H1 (cell line): ENCODE measurements around the gene BBLN. TPM values are rescaled to one million over a fixed set of nuclear protein-coding genes. Genes with fewer than 3 reads are reported as not detected.

ENCODE experiments used
- CTCF ChIA-PET: fragments of 300-600 bp; sonication (Branson Sonifier 250); formaldehyde crosslinking; loops from one replicate; lab custom pipeline; 2021; ENCODE audit not compliant: partially characterized antibody; lab: Charles Lee
- POLR2A ChIA-PET: fragments of 300-600 bp; sonication (Branson Sonifier 250); formaldehyde crosslinking; loops from one replicate; lab custom pipeline; 2021; ENCODE audit warnings: inconsistent platforms; ENCODE audit not compliant: partially characterized antibody; lab: Charles Lee
- DNase-seq, 2 experiments: peaks; one replicate each; pipeline versions ENCODE4 v3.0.0 to v3.0.0-alpha.2; 2010 to 2022; ENCODE audit warnings: low spot score in 2 of 2, low read depth in 1 of 2, mixed read lengths in 1 of 2
- FAIRE-seq: peaks from 2 replicates; lab custom pipeline; 2011; peaks lifted over from hg19 to GRCh38; lab: Jason Lieb, UNC
- H2AFZ ChIP-seq: 2 replicates; pipeline ENCODE4 v1.8.1; 2012; ENCODE audit warnings: low read length, inconsistent platforms
- H2AK5ac ChIP-seq: 2 replicates; pipeline ENCODE4 v1.6.1; 2013; ENCODE audit warnings: low read depth, low read length
- H2BK120ac ChIP-seq: replicated peaks from 2 replicates; pipeline ENCODE3; 2013; ENCODE audit warnings: low read depth, low read length, inconsistent platforms
- H2BK12ac ChIP-seq: 2 replicates; pipeline ENCODE4 v1.6.1; 2013; ENCODE audit warnings: low read depth, low read length
- H2BK15ac ChIP-seq: 2 replicates; pipeline ENCODE4 v1.6.1; 2013; ENCODE audit warnings: low read length
- H2BK20ac ChIP-seq: 2 replicates; pipeline ENCODE4 v1.6.1; 2013; ENCODE audit warnings: low read length
- H2BK5ac ChIP-seq: 2 replicates; pipeline ENCODE4 v1.6.1; 2013; ENCODE audit warnings: low read depth, low read length
- H3K14ac ChIP-seq: 2 replicates; pipeline ENCODE4 v1.6.1; 2013; ENCODE audit warnings: inconsistent platforms; ENCODE audit not compliant: insufficient read length
- H3K18ac ChIP-seq: 2 replicates; pipeline ENCODE4 v1.6.1; 2013; ENCODE audit warnings: low read length; ENCODE audit errors: extremely low read depth
- H3K23ac ChIP-seq: 2 replicates; pipeline ENCODE4 v1.6.1; 2013; ENCODE audit warnings: inconsistent platforms; ENCODE audit not compliant: insufficient read length
- H3K23me2 ChIP-seq: 2 replicates; pipeline ENCODE4 v1.6.1; 2013; ENCODE audit warnings: low read depth, low read length
- H3K27ac ChIP-seq: 2 replicates; pipeline ENCODE4 v1.6.1; 2011; ENCODE audit warnings: low read depth, low read length, inconsistent platforms
- H3K27me3 ChIP-seq, 4 experiments: replicated peaks in 1 of 4; 1 replicate in 1 of 4; 2 replicates in 3 of 4; pipeline versions ENCODE4 v1.6.1 to v1.8.1; 2011 to 2013; ENCODE audit warnings: low read length in 3 of 4, mild to moderate bottlenecking in 3 of 4, inconsistent platforms in 2 of 4, mixed read lengths in 2 of 4, moderate library complexity in 1 of 4; ENCODE audit not compliant: control insufficient read depth in 3 of 4, insufficient read depth in 3 of 4; ENCODE audit errors: extremely low read depth in 1 of 4
- H3K36me3 ChIP-seq, 4 experiments: 2 replicates each; pipeline versions ENCODE4 v1.6.1 to v1.8.1; 2011 to 2013; ENCODE audit warnings: mild to moderate bottlenecking in 4 of 4, low read length in 3 of 4, moderate library complexity in 2 of 4, control low read depth in 1 of 4, inconsistent platforms in 1 of 4; ENCODE audit not compliant: insufficient read depth in 4 of 4, control insufficient read depth in 2 of 4
- H3K4ac ChIP-seq: replicated peaks from 2 replicates; pipeline ENCODE3; 2013; ENCODE audit warnings: low read length, low read depth, mixed read lengths, inconsistent platforms; ENCODE audit not compliant: insufficient read length
- H3K4me1 ChIP-seq, 4 experiments: replicated peaks in 1 of 4; 1 replicate in 1 of 4; 2 replicates in 3 of 4; pipeline versions ENCODE4 v1.6.1 to v1.8.1; 2011 to 2013; ENCODE audit warnings: low read length in 3 of 4, inconsistent platforms in 2 of 4, mixed read lengths in 1 of 4; ENCODE audit not compliant: insufficient read depth in 4 of 4, control insufficient read depth in 3 of 4
- H3K4me2 ChIP-seq, 2 experiments: 2 replicates each; pipeline versions ENCODE4 v1.6.1 to v1.8.1; 2011 to 2013; ENCODE audit warnings: low read depth in 2 of 2, low read length in 2 of 2, control low read depth in 1 of 2, inconsistent platforms in 1 of 2, mild to moderate bottlenecking in 1 of 2; ENCODE audit not compliant: insufficient read depth in 1 of 2
- H3K4me3 ChIP-seq, 4 experiments: fragments of 200-600, 300-600 bp in 1 of 4; sonication (generic), shearing (Covaris generic), sonication (Bioruptor Twin) in 1 of 4; 2 replicates each; pipeline versions ENCODE4 v1.5.1 to v1.8.1; 2011 to 2016; ENCODE audit warnings: low read length in 4 of 4, low read depth in 3 of 4, control low read depth in 2 of 4, inconsistent platforms in 2 of 4, mild to moderate bottlenecking in 2 of 4, mixed read lengths in 1 of 4, moderate library complexity in 1 of 4; ENCODE audit not compliant: insufficient read depth in 2 of 4; ENCODE audit errors: extremely low read depth in 1 of 4
- H3K56ac ChIP-seq: replicated peaks from 2 replicates; pipeline ENCODE3; 2013; ENCODE audit warnings: low read depth, mild to moderate bottlenecking, mixed read lengths, low read length, inconsistent platforms; ENCODE audit not compliant: insufficient read length
- H3K79me1 ChIP-seq: 2 replicates; pipeline ENCODE4 v1.6.1; 2013; ENCODE audit warnings: low read depth, low read length, control low read depth
- H3K79me2 ChIP-seq, 2 experiments: 2 replicates each; pipeline versions ENCODE4 v1.6.1 to v1.8.1; 2012 to 2013; ENCODE audit warnings: low read length in 2 of 2, mild to moderate bottlenecking in 2 of 2, inconsistent platforms in 1 of 2; ENCODE audit not compliant: insufficient read depth in 2 of 2, control insufficient read depth in 1 of 2
- H3K9ac ChIP-seq, 4 experiments: replicated peaks in 1 of 4; 1 replicate in 1 of 4; 2 replicates in 3 of 4; pipeline versions ENCODE4 v1.6.1 to v1.8.1; 2011 to 2013; ENCODE audit warnings: low read depth in 3 of 4, low read length in 3 of 4, control low read depth in 2 of 4, mild to moderate bottlenecking in 2 of 4, moderate library complexity in 2 of 4, inconsistent platforms in 1 of 4; ENCODE audit errors: extremely low read depth in 1 of 4
- H3K9me3 ChIP-seq, 2 experiments: 2 replicates each; pipeline versions ENCODE4 v1.6.1 to v1.8.1; 2012 to 2013; ENCODE audit warnings: mild to moderate bottlenecking in 2 of 2, moderate library complexity in 2 of 2, control low read depth in 1 of 2, inconsistent platforms in 1 of 2, low read depth in 1 of 2, low read length in 1 of 2, mixed read lengths in 1 of 2; ENCODE audit not compliant: insufficient read depth in 2 of 2
- H4K20me1 ChIP-seq, 2 experiments: replicated peaks in 1 of 2; 2 replicates each; pipeline versions ENCODE3 to v1.8.1; 2011 to 2013; ENCODE audit warnings: inconsistent platforms in 2 of 2, low read length in 2 of 2, mild to moderate bottlenecking in 1 of 2; ENCODE audit not compliant: insufficient read depth in 2 of 2, control insufficient read depth in 1 of 2
- H4K5ac ChIP-seq: 2 replicates; pipeline ENCODE4 v1.6.1; 2013; ENCODE audit warnings: low read length, low read depth, mixed read lengths, inconsistent platforms; ENCODE audit not compliant: insufficient read length
- H4K8ac ChIP-seq: 2 replicates; pipeline ENCODE4 v1.8.0; 2013; ENCODE audit warnings: mild to moderate bottlenecking, moderate library complexity, low read length, inconsistent platforms; ENCODE audit not compliant: insufficient read depth; ENCODE audit errors: extremely low read depth
- H4K91ac ChIP-seq: replicated peaks from 2 replicates; pipeline ENCODE3; 2013; ENCODE audit warnings: low read length, mixed read lengths, inconsistent platforms; ENCODE audit not compliant: insufficient read length
- FOSL1 ChIP-seq: IDR thresholded peaks from 2 replicates; pipeline ENCODE4 v1.6.1; 2011; ENCODE audit warnings: mild to moderate bottlenecking, low read depth, low read length, moderate library complexity; ENCODE audit not compliant: insufficient read depth
- KDM1A ChIP-seq: fragments of 200-600, 300-600 bp; sonication (generic); IDR thresholded peaks from 2 replicates; pipeline ENCODE4 v1.7.1; 2016; ENCODE audit warnings: mild to moderate bottlenecking, low read length, borderline replicate concordance
- POU5F1 ChIP-seq: IDR thresholded peaks from 2 replicates; pipeline ENCODE4 v1.6.1; 2011; ENCODE audit warnings: low read depth, mild to moderate bottlenecking, low read length, moderate library complexity
- TAF7 ChIP-seq: optimal IDR thresholded peaks from 2 replicates; pipeline ENCODE3; 2011; ENCODE audit warnings: low read depth, mild to moderate bottlenecking, inconsistent platforms, low read length, moderate library complexity, borderline replicate concordance
- ZNF274 ChIP-seq: IDR thresholded peaks from 2 replicates; pipeline ENCODE4 v1.7.0; 2012; ENCODE audit warnings: low read length, borderline replicate concordance; ENCODE audit errors: extremely low read depth
- WGBS, 2 experiments: shearing (Covaris generic) in 1 of 2; methylation state at CpG; one replicate each; pipeline versions ENCODE4 v1.1.6 to v1.1.7; 2013 to 2015; ENCODE audit warnings: low lambda C conversion rate in 2 of 2, mixed read lengths in 2 of 2, inconsistent platforms in 1 of 2, low coverage in 1 of 2, missing lambda C conversion rate in 1 of 2; ENCODE audit not compliant: insufficient replicate concordance in 2 of 2, insufficient coverage in 1 of 2, insufficient read length in 1 of 2; ENCODE audit errors: extremely low coverage in 1 of 2, missing lambda C conversion rate in 1 of 2; 5-methylcytosine and 5-hydroxymethylcytosine counted together
- polyA plus RNA-seq, 7 experiments: library from polyadenylated mRNA; depleted of rRNA in 3 of 7; stranded (reverse) in 5 of 7; unstranded in 2 of 7; fragments of >200 nt in 5 of 7; fragments of 200-250 nt in 2 of 7; gene quantifications; 1 replicate in 5 of 7; 2 replicates in 1 of 7; 4 replicates in 1 of 7; pipeline versions ENCODE4 v1.2.1 to v1.2.3, GENCODE V29; 2011 to 2013; ENCODE audit warnings: missing spikeins in 2 of 7, mixed read lengths in 2 of 7
- total RNA-seq: library from RNA; stranded (reverse); fragmentation: NEBNext Ultra II Directional; extraction: Animal tissue kit (Norgen Biotek cat#: 25700); gene quantifications from 2 replicates; pipeline ENCODE4 v1.2.1, GENCODE V29; 2021
- TF ChIP-seq, protein P1 (sequence below), 3 experiments: IDR thresholded peaks; 1 replicate in 2 of 3; 2 replicates in 1 of 3; pipeline versions ENCODE4 v1.5.1 to v1.6.1; 2011; ENCODE audit warnings: low read length in 3 of 3, mild to moderate bottlenecking in 3 of 3, inconsistent platforms in 2 of 3, low read depth in 1 of 3, moderate library complexity in 1 of 3; ENCODE audit not compliant: insufficient read depth in 1 of 3; ENCODE audit errors: control extremely low read depth in 1 of 3

The BBLN gene
- total and polyA plus RNA-seq, 2 of the 8 experiments (the other 6 are each of a cell fraction or from before 2014, with no cell fraction given): 63.1 to 164 TPM

DNA sequence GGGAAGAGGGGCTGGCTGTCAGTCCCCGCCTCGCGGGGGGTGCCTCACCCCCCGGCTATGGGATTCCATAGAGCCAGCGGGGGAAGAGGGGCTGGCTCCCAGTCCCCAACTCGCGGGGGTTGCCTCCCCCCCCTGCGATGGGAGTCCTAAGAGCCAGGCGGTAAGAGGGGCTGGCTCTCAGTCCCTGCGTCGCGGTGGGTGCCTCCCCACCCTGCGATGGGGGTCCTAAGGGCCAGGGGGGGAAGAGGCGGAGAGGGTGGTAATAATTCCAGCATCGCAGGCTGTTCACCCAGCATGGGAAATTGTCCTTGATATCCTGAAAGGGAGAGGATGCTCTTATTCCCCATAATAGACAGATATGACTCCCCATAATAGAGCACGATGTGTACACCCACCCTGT, 20.4 kb upstream of the BBLN start:
- H2BK15ac ChIP-seq: no peak overlapping the region
- H2BK20ac ChIP-seq: no peak overlapping the region
- no peak overlapping the region for H3K4me2 ChIP-seq
- H2BK12ac ChIP-seq: no peak overlapping the region
- H3K56ac ChIP-seq: no peak overlapping the region
- POLR2A ChIA-PET: interaction anchor here (0.6 kb wide), 1 partner anchor 14 kb away, joined by 3 read pairs; no protein-coding TSS in a partner anchor
- H3K27me3 ChIP-seq: no peaks in the 10 kb centered on the region
- no peak overlapping the region for H4K8ac ChIP-seq
- no peak for TF ChIP-seq POU5F1
- TF ChIP-seq ZNF274: no peak
- TF ChIP-seq, protein P1, sequence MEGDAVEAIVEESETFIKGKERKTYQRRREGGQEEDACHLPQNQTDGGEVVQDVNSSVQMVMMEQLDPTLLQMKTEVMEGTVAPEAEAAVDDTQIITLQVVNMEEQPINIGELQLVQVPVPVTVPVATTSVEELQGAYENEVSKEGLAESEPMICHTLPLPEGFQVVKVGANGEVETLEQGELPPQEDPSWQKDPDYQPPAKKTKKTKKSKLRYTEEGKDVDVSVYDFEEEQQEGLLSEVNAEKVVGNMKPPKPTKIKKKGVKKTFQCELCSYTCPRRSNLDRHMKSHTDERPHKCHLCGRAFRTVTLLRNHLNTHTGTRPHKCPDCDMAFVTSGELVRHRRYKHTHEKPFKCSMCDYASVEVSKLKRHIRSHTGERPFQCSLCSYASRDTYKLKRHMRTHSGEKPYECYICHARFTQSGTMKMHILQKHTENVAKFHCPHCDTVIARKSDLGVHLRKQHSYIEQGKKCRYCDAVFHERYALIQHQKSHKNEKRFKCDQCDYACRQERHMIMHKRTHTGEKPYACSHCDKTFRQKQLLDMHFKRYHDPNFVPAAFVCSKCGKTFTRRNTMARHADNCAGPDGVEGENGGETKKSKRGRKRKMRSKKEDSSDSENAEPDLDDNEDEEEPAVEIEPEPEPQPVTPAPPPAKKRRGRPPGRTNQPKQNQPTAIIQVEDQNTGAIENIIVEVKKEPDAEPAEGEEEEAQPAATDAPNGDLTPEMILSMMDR (IDR thresholded peaks at IDR 0.05; ENCODE audit: control extremely low read depth in 1 of 3, insufficient read depth in 1 of 3, low read depth in 1 of 3, low read length in 3 of 3): no peak
- no peak for TF ChIP-seq TAF7
- no peak for TF ChIP-seq KDM1A
- TF ChIP-seq FOSL1: no peak
- H3K23ac ChIP-seq: no peak overlapping the region
- no peak overlapping the region for H3K27ac ChIP-seq
- no peaks in the 10 kb centered on the region for H3K36me3 ChIP-seq
- CTCF ChIA-PET: no interaction called here
- H2BK5ac ChIP-seq: no peak overlapping the region
- H2BK120ac ChIP-seq: no peak overlapping the region
- no peak overlapping the region for H3K14ac ChIP-seq
- H4K20me1 ChIP-seq: no peaks in the 10 kb centered on the region
- H3K9me3 ChIP-seq: no peaks in the 10 kb centered on the region
- DNase-seq: no peak
- H3K23me2 ChIP-seq: no peaks in the 10 kb centered on the region
- H3K18ac ChIP-seq: no peak overlapping the region
- no peak overlapping the region for H2AFZ ChIP-seq
- no peak for FAIRE-seq
- no peak overlapping the region for H3K4me3 ChIP-seq
- H4K5ac ChIP-seq: no peak overlapping the region
- H3K9ac ChIP-seq: no peak overlapping the region
- WGBS, 2 experiments: 94% methylated on average over 3 of the region's 16 CpGs; no CpG with 5 or more reads in 1 of the 2 experiments
- H3K4ac ChIP-seq: no peak overlapping the region
- H4K91ac ChIP-seq: no peak overlapping the region
- no peaks in the 10 kb centered on the region for H3K79me2 ChIP-seq
- no peaks in the 10 kb centered on the region for H3K4me1 ChIP-seq
- no peak overlapping the region for H2AK5ac ChIP-seq
- H3K79me1 ChIP-seq: no peaks in the 10 kb centered on the region
